Spleen (tissue), 11 donors: ENCODE results near the gene PTTG2. TPM values are rescaled to one million over a fixed set of nuclear protein-coding genes. Genes with fewer than 3 reads are reported as not detected.

Source experiments
- DNase-seq: peaks from one replicate; pipeline ENCODE4 v3.0.0-alpha.2; 2020
- H3K27ac ChIP-seq, 8 donors: fragments of 200-600 bp; sonication (generic) in 7 of 8; 1 replicate in 4 of 8; 2 replicates in 4 of 8; pipeline versions ENCODE4 v1.5.0 to v1.8.0; 2016 to 2021; ENCODE audit warnings: inconsistent platforms in 4 of 8, mild to moderate bottlenecking in 4 of 8, moderate library complexity in 1 of 8
- H3K27me3 ChIP-seq, 7 donors: fragments of 200-600 bp; sonication (generic) in 6 of 7; replicated peaks in 1 of 7; 1 replicate in 4 of 7; 2 replicates in 3 of 7; pipeline versions ENCODE4 v1.5.0 to v1.8.0; 2016 to 2021; ENCODE audit warnings: inconsistent platforms in 3 of 7, mild to moderate bottlenecking in 1 of 7
- H3K36me3 ChIP-seq, 6 donors: fragments of 200-600 bp; sonication (generic) in 5 of 6; 1 replicate in 4 of 6; 2 replicates in 2 of 6; pipeline versions ENCODE4 v1.5.0 to v1.8.0; 2016 to 2021; ENCODE audit warnings: inconsistent platforms in 2 of 6
- H3K4me1 ChIP-seq, 6 donors: fragments of 200-600 bp; sonication (generic) in 5 of 6; 1 replicate in 3 of 6; 2 replicates in 3 of 6; pipeline versions ENCODE4 v1.5.0 to v1.8.0; 2016 to 2021; ENCODE audit warnings: inconsistent platforms in 3 of 6
- H3K4me3 ChIP-seq, 8 donors: fragments of 200-600 bp; sonication (generic) in 7 of 8; 1 replicate in 4 of 8; 2 replicates in 4 of 8; pipeline versions ENCODE4 v1.5.0 to v1.8.0; 2016 to 2021; ENCODE audit warnings: inconsistent platforms in 4 of 8, mild to moderate bottlenecking in 4 of 8, moderate library complexity in 2 of 8
- H3K9me3 ChIP-seq, 8 donors: fragments of 200-600 bp; sonication (generic) in 7 of 8; 1 replicate in 4 of 8; 2 replicates in 4 of 8; pipeline versions ENCODE4 v1.5.0 to v1.8.0; 2016 to 2021; ENCODE audit warnings: inconsistent platforms in 4 of 8
- CTCF ChIP-seq, 11 experiments: fragments of 200-600 bp in 7 of 11; fragments of 450-650 bp in 4 of 11; sonication (generic) in 4 of 11; IDR thresholded peaks in 8 of 11; conservative IDR thresholded peaks in 3 of 11; 1 replicate in 7 of 11; 2 replicates in 4 of 11; pipeline versions ENCODE4 v1.4.0 to v1.8.0; 2016 to 2021; ENCODE audit warnings: antibody characterized with exemption in 11 of 11, inconsistent platforms in 4 of 11, mild to moderate bottlenecking in 1 of 11
- POLR2A ChIP-seq, 3 donors: fragments of 450-650 bp; IDR thresholded peaks; one replicate each; pipeline ENCODE4 v1.5.1; 2017; ENCODE audit warnings: antibody characterized with exemption in 3 of 3, mild to moderate bottlenecking in 1 of 3
- POLR2AphosphoS5 ChIP-seq, 3 donors: sonication (generic); formaldehyde crosslinking; IDR thresholded peaks; one replicate each; pipeline ENCODE4 v1.5.1; 2017; ENCODE audit warnings: antibody characterized with exemption in 3 of 3
- WGBS, 5 donors: extraction: QIAGEN DNeasy Blood & Tissue Kit in 3 of 5; methylation state at CpG; one replicate each; pipeline versions ENCODE4 v1.1.5 to v1.1.7; 2013 to 2018; 5-methylcytosine and 5-hydroxymethylcytosine counted together
- intact Hi-C: fragments of 100-400 bp; cut with DNase I; formaldehyde crosslinking; loops from one replicate; pipeline ENCODE4 v1.15.0; 2023; ENCODE audit warnings: low total_unique reads
- polyA plus RNA-seq, 3 donors: library from polyadenylated mRNA; stranded (reverse); fragments of 200-250 nt; gene quantifications; one replicate each; pipeline ENCODE4 v1.2.1, GENCODE V29; 2013
- total RNA-seq, 7 donors: library from RNA; depleted of rRNA in 3 of 7; stranded (reverse); fragments of >200 nt in 3 of 7; fragmentation: NEBNext Ultra II Directional in 4 of 7; extraction: Animal tissue kit (Norgen Biotek cat#: 25700) in 4 of 7; gene quantifications; one replicate each; pipeline versions ENCODE4 v1.1.0 to v1.2.1, GENCODE V29; 2016 to 2021
- donor health status: healthy with polysubstance abuse.
- donor health status: DM: no; HTN: no; CAD: no; lungs with moderate emphysema.
- donor health status: DM: no; HTN: no; CAD: no.
- donor health status: Bipolar disorder and iron deficiency.
- donor health status: healthy.
- donor health status: DM: no; HTN: no; CAD: no.
- donor health status: DM: yes; HTN: yes; CAD: no.

The PTTG2 gene
- total and polyA plus RNA-seq, 10 donors, result 0.53 to 7.5 (median 2.8) TPM

GRCh38 chr4:38009421-38009820 lies 49.2 kb downstream of the PTTG2 start:
- no peak for DNase-seq
- TF ChIP-seq POLR2A (IDR thresholded peaks at IDR 0.05) (no peak), CTCF (IDR thresholded peaks at IDR 0.05 in 8 of 11, conservative IDR thresholded peaks at IDR 0.05 in 3 of 11) (no peak), POLR2AphosphoS5 (IDR thresholded peaks at IDR 0.05) (no peak)
- Histone ChIP-seq H3K4me1 (peaks cover 0 to 44% (median 8%) of the 10 kb centered on the region in 6 donors), H3K27me3 (no peaks in the 10 kb centered on the region), H3K27ac (no peak overlapping the region), H3K36me3 (peaks cover 0 to 13% (median 5%) of the 10 kb centered on the region in 6 donors), H3K4me3 (no peak overlapping the region), H3K9me3 (no peaks in the 10 kb centered on the region)
- intact Hi-C loops, result no loop called here

- H3K27me3 ChIP-seq, result no peaks in the 10 kb centered on the region
- no peak for DNase-seq
- H3K4me3 ChIP-seq, result no peak overlapping the region
- peaks cover 0 to 39% (median 6%) of the 10 kb centered on the region in 6 donors for H3K4me1 ChIP-seq
- H3K9me3 ChIP-seq, result no peaks in the 10 kb centered on the region
- TF ChIP-seq POLR2A (IDR thresholded peaks at IDR 0.05) (no peak), POLR2AphosphoS5 (IDR thresholded peaks at IDR 0.05) (no peak), CTCF (IDR thresholded peaks at IDR 0.05 in 8 of 11, conservative IDR thresholded peaks at IDR 0.05 in 3 of 11) (no peak)
- WGBS, 5 donors, result 86 to 94% (median 90%) methylated on average over 3 of the region's 3 CpGs
- peaks cover 0 to 18% (median 10%) of the 10 kb centered on the region in 6 donors for H3K36me3 ChIP-seq
- H3K27ac ChIP-seq, result no peak overlapping the region
- intact Hi-C loops, result no loop called here
Measured at GRCh38 chr4:38009949-38010348, 49.8 kb downstream of the PTTG2 start.

Other genes with a start within 250 kb of the PTTG2 start
- gene PGM2, start 133.7 kb upstream of the PTTG2 start, total RNA-seq, result 10 to 100 TPM; 24.6 to 43.7 (median 30.1) TPM
- gene PGM2, start 133.7 kb upstream of the PTTG2 start, polyA plus RNA-seq, result 1 to 10 TPM; 5.4 to 9.5 (median 7.6) TPM
- gene TBC1D1, start 69.3 kb upstream of the PTTG2 start, total RNA-seq, result 100 to 1,000 TPM in 4 of 7 donors, 10 to 100 TPM in 3; 81.0 to 142 (median 110) TPM
- 10 to 100 TPM; 49.3 to 68.4 (median 49.7) TPM for gene TBC1D1, start 69.3 kb upstream of the PTTG2 start, polyA plus RNA-seq